OCI-LY3 (cell line): ENCODE data around the gene GRIN3A.

Source experiments
- H2AFZ ChIP-seq: fragments of 200-600, 300-600 bp; shearing (Covaris generic); 2 replicates; pipeline ENCODE4 v1.6.0; 2014; ENCODE audit warnings: antibody characterized with exemption, low read depth, low read length
- H3K27ac ChIP-seq: fragments of 200-600, 300-600 bp; sonication (generic); 2 replicates; pipeline ENCODE4 v1.5.1; 2014; ENCODE audit warnings: mild to moderate bottlenecking, low read length, moderate library complexity, mixed read lengths
- H3K27me3 ChIP-seq: fragments of 200-600, 300-600 bp; sonication (generic); 2 replicates; pipeline ENCODE4 v1.6.1; 2014; ENCODE audit warnings: low read depth, low read length, mixed read lengths
- H3K36me3 ChIP-seq: fragments of 200-600, 300-600 bp; sonication (generic); replicated peaks from 2 replicates; pipeline ENCODE3; 2014; ENCODE audit warnings: low read depth, low read length, mixed read lengths
- H3K4me1 ChIP-seq: fragments of 300-600, 200-600 bp; sonication (generic); 2 replicates; pipeline ENCODE4 v1.6.1; 2014; ENCODE audit warnings: low read length, mixed read lengths
- H3K4me2 ChIP-seq: fragments of 200-600, 300-600 bp; sonication (generic); 2 replicates; pipeline ENCODE4 v1.6.1; 2014; ENCODE audit warnings: low read length, mixed read lengths
- H3K4me3 ChIP-seq: fragments of 300-600, 200-600 bp; sonication (generic); 2 replicates; pipeline ENCODE4 v1.5.1; 2014; ENCODE audit warnings: antibody characterized with exemption, mild to moderate bottlenecking, low read length, moderate library complexity
- H3K79me2 ChIP-seq: fragments of 300-600, 200-600 bp; shearing (Covaris generic); 2 replicates; pipeline ENCODE4 v1.6.1; 2014; ENCODE audit warnings: mild to moderate bottlenecking, low read length, mixed read lengths
- H3K9ac ChIP-seq: fragments of 300-600, 200-600 bp; shearing (Covaris generic); 2 replicates; pipeline ENCODE4 v1.6.0; 2014; ENCODE audit warnings: mild to moderate bottlenecking, low read length, moderate library complexity
- H3K9me3 ChIP-seq: fragments of 200-600, 300-600 bp; shearing (Covaris generic); 2 replicates; pipeline ENCODE4 v1.6.1; 2014; ENCODE audit warnings: low read length, mixed read lengths; ENCODE audit not compliant: insufficient read depth
- H4K20me1 ChIP-seq: fragments of 200-600, 300-600 bp; sonication (generic); 2 replicates; pipeline ENCODE4 v1.6.1; 2016; ENCODE audit warnings: low read length, mixed read lengths; ENCODE audit not compliant: insufficient read depth
- EZH2phosphoT487 ChIP-seq: fragments of 200-600 bp; shearing (Covaris generic); IDR thresholded peaks from 2 replicates; pipeline ENCODE4 v1.6.1; 2018; ENCODE audit warnings: antibody characterized with exemption, mixed run types, low read depth
- TF ChIP-seq, protein P1 (sequence below): fragments of 200-600, 300-600 bp; sonication (generic); IDR thresholded peaks from 2 replicates; pipeline ENCODE4 v1.5.1; 2014; ENCODE audit warnings: antibody characterized with exemption, low read length, low read depth

Gene GRIN3A

DNA sequence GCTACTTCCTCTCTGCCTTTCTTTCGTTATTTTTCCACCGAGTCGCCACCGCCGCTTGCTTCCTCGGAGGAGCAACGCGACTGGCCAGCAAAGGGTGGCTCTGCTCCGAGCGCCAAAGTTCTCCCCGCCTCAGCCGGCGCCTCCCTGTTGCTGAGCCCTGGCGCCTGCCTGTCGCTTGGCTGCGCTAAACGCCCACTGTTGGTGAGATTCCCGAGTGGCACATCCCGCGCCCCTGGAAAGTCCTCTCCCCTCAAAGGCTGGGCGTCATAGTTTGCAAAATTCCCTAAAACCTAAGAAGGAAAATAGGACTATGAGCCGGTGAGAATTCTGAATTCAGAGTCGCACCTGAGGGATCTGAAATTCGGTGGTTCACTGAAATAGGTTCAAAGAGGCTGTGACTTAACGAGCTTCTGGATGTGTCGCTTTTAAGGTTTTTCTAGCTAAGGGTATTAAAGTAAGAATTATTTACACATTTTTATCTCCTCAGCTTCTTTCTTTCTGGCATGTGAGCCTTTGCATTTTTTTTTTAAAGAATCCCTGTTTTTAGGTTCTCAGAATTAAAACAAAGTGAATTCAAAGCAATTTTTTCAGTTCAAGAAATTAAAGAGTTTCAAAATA lies at the start of gene GRIN3A:
Gene GRIN3A, minus strand, starts transcription at position 82 of the 618 bp plus-strand sequence. CDS start 668 bp downstream, outside the sequence.
- Histone ChIP-seq H3K4me2 (no peak within 1 kb of the TSS), H3K79me2 (no peaks in the 10 kb centered on the region), H3K27ac (no peak within 1 kb of the TSS), H2AFZ (no peak within 1 kb of the TSS), H3K27me3 (peaks cover 4% of the 10 kb centered on the region), H3K4me3 (no peak within 1 kb of the TSS), H3K9me3 (no peaks in the 10 kb centered on the region), H3K9ac (no peak within 1 kb of the TSS), H3K36me3 (no peaks in the 10 kb centered on the region), H3K4me1 (no peaks in the 10 kb centered on the region; the same call in 1 of the 2 replicates), H4K20me1 (no peaks in the 10 kb centered on the region)
- TF ChIP-seq EZH2phosphoT487: no peak
- TF ChIP-seq, protein P1, sequence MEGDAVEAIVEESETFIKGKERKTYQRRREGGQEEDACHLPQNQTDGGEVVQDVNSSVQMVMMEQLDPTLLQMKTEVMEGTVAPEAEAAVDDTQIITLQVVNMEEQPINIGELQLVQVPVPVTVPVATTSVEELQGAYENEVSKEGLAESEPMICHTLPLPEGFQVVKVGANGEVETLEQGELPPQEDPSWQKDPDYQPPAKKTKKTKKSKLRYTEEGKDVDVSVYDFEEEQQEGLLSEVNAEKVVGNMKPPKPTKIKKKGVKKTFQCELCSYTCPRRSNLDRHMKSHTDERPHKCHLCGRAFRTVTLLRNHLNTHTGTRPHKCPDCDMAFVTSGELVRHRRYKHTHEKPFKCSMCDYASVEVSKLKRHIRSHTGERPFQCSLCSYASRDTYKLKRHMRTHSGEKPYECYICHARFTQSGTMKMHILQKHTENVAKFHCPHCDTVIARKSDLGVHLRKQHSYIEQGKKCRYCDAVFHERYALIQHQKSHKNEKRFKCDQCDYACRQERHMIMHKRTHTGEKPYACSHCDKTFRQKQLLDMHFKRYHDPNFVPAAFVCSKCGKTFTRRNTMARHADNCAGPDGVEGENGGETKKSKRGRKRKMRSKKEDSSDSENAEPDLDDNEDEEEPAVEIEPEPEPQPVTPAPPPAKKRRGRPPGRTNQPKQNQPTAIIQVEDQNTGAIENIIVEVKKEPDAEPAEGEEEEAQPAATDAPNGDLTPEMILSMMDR: no peak

DNA sequence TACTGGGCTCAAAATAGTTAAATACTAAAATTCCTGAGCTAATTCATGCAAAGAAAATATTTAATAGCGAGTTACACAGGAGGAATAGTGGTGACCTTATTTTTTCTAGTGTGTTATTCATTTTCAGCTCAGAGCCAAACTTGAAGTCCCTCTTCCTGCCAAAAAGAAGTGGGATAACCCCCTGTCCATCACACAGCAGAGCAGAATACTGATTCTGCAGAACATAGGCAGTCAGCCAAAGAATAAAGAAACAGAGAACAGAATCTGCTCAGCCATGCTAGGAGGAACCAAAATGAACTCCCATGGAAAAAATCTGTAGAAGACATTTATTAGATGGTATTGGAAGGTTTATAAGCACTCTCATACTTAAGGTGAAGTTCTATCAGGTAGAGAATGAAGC lies 49.4 kb upstream of the GRIN3A start:
- no peak overlapping the region for H3K4me2 ChIP-seq
- H3K9ac ChIP-seq: no peak overlapping the region
- no peaks in the 10 kb centered on the region for H4K20me1 ChIP-seq
- TF ChIP-seq, protein P1: no peak
- TF ChIP-seq EZH2phosphoT487: no peak
- peaks cover 14% of the 10 kb centered on the region for H3K4me1 ChIP-seq
- no peak overlapping the region for H2AFZ ChIP-seq
- H3K36me3 ChIP-seq: no peaks in the 10 kb centered on the region
- no peaks in the 10 kb centered on the region for H3K9me3 ChIP-seq
- 0 out of 2 replicates have a peak, but pooled peaks cover 7% of the 10 kb centered on the region for H3K27me3 ChIP-seq
- no peaks in the 10 kb centered on the region for H3K79me2 ChIP-seq
- H3K27ac ChIP-seq: no peak overlapping the region
- H3K4me3 ChIP-seq: no peak overlapping the region

DNA sequence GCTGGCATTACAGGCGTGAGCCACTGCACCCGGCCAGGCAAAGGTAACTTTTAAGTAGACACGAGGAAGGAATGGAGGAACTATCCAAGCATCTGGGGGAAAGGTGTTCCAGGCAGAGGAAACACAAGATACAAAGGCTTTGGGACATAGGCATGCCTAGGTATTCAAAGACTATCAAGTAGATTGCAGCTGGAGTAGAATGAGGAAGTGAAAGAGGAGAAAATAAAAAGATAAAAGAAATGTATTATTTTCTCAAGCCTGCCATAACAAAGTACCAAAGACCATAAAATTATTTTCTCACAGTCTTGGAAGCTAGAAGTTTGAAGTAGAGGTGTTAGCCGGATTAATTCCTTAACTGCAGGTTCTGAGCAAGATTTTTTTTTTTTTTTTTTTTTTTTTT lies 39.9 kb upstream of the GRIN3A start:
- H3K79me2 ChIP-seq: no peaks in the 10 kb centered on the region
- H3K27me3 ChIP-seq: no peaks in the 10 kb centered on the region
- no peaks in the 10 kb centered on the region for H3K4me1 ChIP-seq
- no peaks in the 10 kb centered on the region for H4K20me1 ChIP-seq
- H2AFZ ChIP-seq: no peak overlapping the region
- no peaks in the 10 kb centered on the region for H3K36me3 ChIP-seq
- H3K9ac ChIP-seq: no peak overlapping the region
- H3K4me3 ChIP-seq: no peak overlapping the region
- no peak overlapping the region for H3K27ac ChIP-seq
- H3K9me3 ChIP-seq: no peaks in the 10 kb centered on the region
- TF ChIP-seq, protein P1: no peak
- TF ChIP-seq EZH2phosphoT487: no peak
- no peak overlapping the region for H3K4me2 ChIP-seq

GRCh38 chr9:101764472-101764871 lies 26.0 kb upstream of the GRIN3A start:
- Histone ChIP-seq H3K4me2 (no peak overlapping the region), H3K4me3 (no peak overlapping the region), H3K9ac (no peak overlapping the region), H3K9me3 (no peaks in the 10 kb centered on the region), H3K27ac (no peak overlapping the region), H4K20me1 (no peaks in the 10 kb centered on the region), H3K79me2 (no peaks in the 10 kb centered on the region), H2AFZ (no peak overlapping the region), H3K36me3 (no peaks in the 10 kb centered on the region), H3K27me3 (no peaks in the 10 kb centered on the region), H3K4me1 (no peaks in the 10 kb centered on the region)
- no peak for TF ChIP-seq EZH2phosphoT487
- TF ChIP-seq, protein P1: no peak
